ENCODE measurements around the gene RASAL3.

Gene RASAL3

GRCh38 chr19:15471639-15472101 lies 7.3 kb upstream of the RASAL3 start:
- DNase-seq = no peak

DNA sequence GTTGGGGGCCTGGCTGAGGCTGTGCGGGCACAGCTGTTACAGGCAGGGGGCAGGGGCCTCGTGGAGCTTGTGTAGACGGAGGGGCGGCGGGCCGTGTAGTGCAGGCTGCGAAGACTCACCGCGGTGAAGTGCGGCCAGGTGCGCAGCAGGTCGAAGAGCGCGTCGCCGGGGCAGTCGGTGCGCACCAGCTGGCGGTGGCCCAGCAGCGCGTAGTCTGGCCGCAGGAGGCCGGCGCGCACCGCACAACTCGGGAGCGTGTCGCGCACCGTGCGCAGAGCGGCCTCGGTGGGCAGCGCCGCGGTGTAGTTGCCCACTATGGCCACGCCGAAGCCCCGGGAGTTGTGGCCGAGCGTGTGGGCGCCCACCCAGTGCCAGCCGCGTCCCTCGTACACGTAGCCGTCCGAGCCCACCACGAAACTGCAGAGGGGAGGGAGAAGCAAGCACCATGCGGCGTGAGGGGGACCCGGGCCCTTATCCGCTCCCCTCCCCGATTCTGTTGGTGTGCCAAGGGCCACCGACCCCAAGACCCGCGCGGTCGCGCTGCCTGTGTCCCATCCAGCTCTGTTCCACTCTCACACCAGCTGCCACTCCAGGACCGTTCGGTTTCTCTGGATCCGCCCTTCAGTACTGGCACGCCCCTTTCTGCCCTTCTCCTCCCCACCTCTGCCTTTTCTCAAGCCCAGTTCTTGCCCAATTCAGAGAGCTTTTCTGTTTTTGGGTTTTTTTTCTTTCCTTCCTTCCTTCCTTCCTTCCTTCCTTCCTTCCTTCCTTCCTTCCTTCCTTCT lies 5.4 kb upstream of the RASAL3 start:
- DNase-seq = no peak

DNA sequence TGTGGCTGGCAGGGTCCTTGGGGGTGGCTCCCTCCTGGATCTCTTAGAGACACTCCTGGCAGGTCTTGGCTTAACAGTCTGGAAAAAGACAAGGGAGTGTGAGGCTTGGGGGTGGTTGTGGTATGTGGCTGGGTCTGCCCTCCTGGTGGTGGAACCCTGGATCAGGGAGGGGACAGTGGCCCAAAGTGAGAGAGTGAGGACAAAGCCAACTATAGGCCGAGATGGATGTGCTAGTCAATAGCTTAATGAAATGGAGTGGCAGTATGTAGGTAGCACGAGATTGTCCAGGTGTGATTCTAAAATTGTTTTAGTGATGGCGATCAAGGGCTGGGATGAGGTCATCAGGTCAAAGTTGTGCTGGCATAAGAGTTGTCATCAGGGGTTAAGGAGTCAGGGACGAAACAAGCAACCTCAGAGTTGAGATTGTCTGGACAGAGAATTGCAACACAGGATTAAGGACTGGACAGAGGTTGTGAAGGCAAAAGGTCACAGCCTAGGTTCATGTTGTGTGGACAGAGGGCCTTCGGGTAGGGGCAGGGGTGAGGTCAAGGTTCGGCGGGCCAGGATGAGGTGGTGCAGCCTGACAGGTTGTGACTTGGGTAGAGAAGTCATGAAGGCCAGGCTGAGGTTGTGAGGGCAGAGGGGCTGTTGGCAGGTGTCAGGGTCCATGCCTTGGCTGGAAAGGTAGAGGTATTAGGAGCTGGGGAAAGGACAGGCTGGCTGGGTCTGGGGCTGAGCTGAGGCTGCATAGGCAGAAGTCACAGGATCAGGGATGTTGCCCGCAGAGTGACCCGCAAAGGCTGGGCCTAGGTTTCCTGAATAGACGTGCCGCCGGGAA lies 4.5 kb upstream of the RASAL3 start:
- DNase-seq = no peak

- no peak for DNase-seq
Observed at GRCh38 chr19:15467734-15468214, 3.4 kb upstream of the RASAL3 start.

DNA sequence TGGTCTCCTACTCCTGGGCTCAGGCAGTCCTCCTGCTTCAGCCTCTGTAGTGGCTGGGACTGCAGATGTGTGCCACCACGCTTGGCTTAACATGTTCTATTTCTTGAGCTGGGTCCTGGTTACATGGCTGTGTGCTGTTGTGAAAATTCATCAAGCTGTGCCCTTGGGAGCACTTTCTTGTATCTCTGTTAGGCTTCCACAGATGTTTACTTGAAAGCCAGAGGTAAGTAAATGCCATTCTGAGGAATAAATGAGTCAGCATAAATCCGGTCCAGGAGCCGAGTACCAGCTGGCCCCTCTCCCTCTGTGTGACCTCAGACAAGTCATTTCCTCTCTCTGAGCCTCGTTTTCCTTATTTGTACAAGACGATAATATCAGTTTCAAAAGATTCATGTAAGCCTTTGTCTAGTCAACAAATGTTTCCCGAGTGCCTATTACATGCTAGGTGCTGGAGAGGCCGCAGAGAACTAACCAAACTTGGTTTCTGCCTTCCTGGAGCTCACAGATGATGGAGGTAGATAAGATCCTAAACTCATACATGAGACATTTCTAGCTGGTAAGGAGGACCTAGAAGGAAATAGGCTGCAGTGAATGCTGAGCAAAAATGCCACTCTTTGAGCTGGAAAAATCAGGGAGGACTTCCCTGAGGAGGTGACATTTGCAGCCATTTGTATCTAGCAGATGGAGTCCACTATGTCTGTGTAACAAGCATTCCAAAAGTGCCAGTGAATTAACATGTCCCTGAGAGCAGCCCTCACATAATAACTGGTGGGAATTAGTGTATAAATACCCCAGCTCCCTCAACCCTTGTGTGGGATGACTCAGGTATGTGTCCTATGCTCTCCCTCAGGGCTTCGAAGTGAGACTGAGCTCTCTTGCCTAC lies 2.7 kb upstream of the RASAL3 start:
- no peak for DNase-seq

GRCh38 chr19:15463861-15464371 lies 428 bp downstream of the RASAL3 start:
- no peak for DNase-seq

GRCh38 chr19:15461694-15462093 lies 2.6 kb downstream of the RASAL3 start:
- DNase-seq = no peak

- no peak for DNase-seq
Observed at GRCh38 chr19:15457701-15458484, 6.5 kb downstream of the RASAL3 start.

GRCh38 chr19:15456871-15457700 lies 7.3 kb downstream of the RASAL3 start:
- DNase-seq = peak; percentile 40

DNA sequence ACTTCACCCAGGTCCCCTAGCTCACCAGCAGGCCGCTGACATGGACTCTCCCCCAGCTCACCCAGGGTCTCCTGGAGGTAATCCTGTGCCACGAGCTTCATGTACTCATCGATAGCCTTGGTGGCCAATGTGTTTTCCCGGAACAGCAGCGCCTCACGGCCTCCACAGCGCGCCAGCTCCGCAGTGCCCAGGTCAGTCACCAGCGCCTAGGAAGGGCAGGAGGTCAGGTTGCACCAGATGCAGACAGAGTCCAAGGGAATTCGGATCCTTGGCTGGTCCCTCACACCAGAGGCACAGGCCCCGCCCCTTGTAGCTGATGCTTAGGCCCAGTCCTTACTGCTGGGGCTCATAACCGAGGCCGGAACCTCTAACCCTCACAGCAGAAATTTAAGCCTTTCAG lies 7.9 kb downstream of the RASAL3 start:
- no peak for DNase-seq

GRCh38 chr19:15455996-15456395 lies 8.3 kb downstream of the RASAL3 start:
- no peak for DNase-seq

- DNase-seq = no peak
Observed at GRCh38 chr19:15453906-15454860, 10.2 kb downstream of the RASAL3 start.

DNA sequence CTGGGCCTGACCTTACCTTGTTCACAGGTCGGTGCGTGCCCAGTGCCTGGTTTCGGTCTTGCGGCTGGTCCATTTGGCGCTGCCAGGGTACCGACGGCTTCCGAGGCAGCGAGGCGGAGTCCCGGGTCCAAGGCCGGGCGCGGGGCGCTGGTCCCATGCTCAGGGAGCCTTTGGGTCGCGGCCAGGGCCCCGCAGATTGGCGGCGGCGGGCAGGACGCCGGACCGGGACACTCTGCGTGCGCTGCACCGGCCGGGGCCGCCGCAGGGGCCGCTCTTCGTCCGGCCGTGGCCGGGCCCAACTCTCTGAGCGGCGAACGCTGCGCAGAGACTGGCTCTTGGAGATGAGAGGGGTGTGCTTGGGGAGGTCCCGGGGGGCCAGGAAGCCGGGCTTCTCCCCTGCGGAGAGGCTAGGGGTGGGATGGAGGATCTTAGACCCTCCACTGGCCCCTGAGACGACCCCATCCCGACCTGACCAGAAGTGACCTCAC lies 11.2 kb downstream of the RASAL3 start:
- DNase-seq = no peak

GRCh38 chr19:15452111-15453047 lies 12.0 kb downstream of the RASAL3 start:
- DNase-seq = peak; percentile 11

DNA sequence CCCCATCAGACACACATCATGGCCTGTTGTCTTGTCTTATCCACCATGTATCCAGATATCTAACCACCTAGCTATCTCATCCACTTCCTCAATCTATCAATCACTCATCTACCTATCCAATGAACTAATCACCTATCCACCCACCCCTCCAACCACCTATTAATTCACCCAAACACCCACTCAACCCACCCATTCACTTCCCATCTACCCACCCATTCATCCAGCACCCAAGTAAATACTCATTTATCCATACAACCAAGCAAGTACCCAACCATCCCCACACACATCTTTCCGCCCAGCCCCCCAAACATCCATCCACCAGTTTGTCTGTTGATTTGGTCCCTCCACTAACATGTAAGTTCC lies 13.8 kb downstream of the RASAL3 start:
- no peak for DNase-seq

DNA sequence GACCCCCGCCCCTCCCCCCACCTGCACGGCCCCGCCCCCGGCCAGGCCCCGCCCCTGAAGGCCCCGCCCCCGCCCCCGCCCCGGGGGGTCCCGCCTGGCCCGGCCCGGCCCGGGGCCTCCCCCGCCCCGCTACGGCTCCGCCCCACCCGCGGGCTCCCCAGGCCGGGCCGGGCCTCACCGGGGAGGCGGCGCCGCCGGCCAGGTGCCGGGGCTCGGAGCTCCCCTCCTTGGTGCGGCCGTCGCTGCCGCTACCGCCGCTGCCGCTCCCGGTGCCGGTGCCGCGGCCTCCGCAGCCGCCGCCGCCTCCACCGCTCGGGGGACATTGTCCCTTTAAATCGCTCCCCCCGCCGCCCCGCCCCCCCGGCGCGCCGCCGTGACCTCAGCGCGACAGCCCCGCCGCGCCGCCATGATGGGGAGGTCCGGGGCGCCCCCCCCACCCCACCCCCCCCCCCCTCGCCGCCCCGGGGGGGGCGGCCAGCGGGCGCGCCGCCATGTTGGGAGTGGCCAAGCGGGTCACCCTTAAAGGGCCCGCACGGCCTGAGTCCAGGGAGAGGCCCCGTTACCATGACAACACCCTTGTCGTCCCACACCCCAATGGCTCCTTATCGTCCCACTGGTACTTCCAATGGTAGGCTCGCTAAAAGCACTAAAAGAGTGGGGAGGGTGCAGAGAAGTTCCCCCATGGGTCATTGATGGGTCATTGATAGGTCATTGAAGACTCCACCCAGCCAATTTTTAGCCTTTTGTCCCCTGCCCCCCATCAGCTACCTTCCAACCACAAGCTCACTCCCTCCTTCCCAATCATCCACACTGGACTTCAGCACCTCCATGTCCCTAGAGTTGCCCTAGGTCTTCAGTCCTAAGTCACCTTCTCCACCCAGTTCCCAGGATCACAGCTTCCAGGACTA lies 14.5 kb downstream of the RASAL3 start, which contains the start of gene WIZ:
Gene WIZ, minus strand, starts transcription at position 337 of the 908 bp plus-strand sequence. CDS start 1,649 bp downstream, outside the sequence.
- DNase-seq = peak; percentile 42
